ENCODE measurements around the gene ITIH3. TPM values are rescaled to one million over a fixed set of nuclear protein-coding genes. Genes with fewer than 3 reads are reported as not detected.

The ITIH3 gene
- total RNA-seq, 1 experiment from 2014 or later = 0.67 TPM

DNA sequence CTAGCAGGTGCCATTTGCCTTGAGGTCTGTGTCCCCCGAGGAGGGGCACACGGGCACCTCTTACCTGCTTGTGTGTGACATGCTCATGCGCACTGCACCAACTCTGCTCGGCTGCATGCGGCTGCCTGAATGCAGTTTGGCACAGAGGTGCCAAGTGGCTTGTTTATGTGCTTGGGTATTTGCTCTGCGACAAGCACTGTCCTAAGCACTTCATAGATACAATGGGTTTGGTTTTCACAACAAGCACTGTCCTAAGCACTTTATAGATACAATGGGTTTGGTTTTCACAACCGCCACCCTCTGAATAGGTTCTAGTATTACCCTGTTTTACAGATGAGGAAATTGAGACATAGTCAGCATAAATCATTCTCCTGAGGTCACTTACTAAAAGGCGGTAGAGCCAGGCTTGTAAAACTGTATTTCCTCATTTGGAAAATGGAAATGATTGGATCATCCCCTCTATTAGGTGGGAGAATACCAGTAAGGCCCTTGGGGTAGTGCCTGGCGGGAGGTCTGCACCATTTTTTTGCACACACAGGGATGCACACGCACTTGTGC, 35.4 kb downstream of the ITIH3 start:
- Histone ChIP-seq H3K4me3 (ENCODE audit: low read depth in 2 of 2, low read length in 2 of 2) (no peak overlapping the region), H3K9me3 (ENCODE audit: control insufficient read depth, insufficient read depth, low read depth, low read length) (no peaks in the 10 kb centered on the region), H3K4me1 (ENCODE audit: control insufficient read depth, insufficient read depth, low read length) (peaks cover 6% of the 10 kb centered on the region), H3K27me3 (ENCODE audit: control insufficient read depth, insufficient read depth, low read length) (no peaks in the 10 kb centered on the region), H3K27ac (ENCODE audit: low read length) (no peak overlapping the region), H3K36me3 (ENCODE audit: control insufficient read depth, insufficient read depth, low read length) (no peaks in the 10 kb centered on the region)
- intact Hi-C loops (cut with micrococcal nuclease; ENCODE audit: unreplicated experiment) = loop anchor here (10.0 kb wide), 1 partner anchor 85 kb away; no protein-coding TSS in a partner anchor
- ATAC-seq (no peak), DNase-seq (ENCODE audit: low read depth, low spot score) (no peak)
- no peak for TF ChIP-seq TCF7L2 (IDR thresholded peaks at IDR 0.05; ENCODE audit: low read depth, low read length)
- no TSS peak for BruUV-seq (replicated peaks)
- CTCF ChIA-PET = no interaction called here
- POLR2A ChIA-PET = no interaction called here
- in situ Hi-C loops (cut with HindIII; ENCODE audit: low pct_unique_long_range_greater_than_20kb, low sequenced_read_pairs) = no loop called here

DNA sequence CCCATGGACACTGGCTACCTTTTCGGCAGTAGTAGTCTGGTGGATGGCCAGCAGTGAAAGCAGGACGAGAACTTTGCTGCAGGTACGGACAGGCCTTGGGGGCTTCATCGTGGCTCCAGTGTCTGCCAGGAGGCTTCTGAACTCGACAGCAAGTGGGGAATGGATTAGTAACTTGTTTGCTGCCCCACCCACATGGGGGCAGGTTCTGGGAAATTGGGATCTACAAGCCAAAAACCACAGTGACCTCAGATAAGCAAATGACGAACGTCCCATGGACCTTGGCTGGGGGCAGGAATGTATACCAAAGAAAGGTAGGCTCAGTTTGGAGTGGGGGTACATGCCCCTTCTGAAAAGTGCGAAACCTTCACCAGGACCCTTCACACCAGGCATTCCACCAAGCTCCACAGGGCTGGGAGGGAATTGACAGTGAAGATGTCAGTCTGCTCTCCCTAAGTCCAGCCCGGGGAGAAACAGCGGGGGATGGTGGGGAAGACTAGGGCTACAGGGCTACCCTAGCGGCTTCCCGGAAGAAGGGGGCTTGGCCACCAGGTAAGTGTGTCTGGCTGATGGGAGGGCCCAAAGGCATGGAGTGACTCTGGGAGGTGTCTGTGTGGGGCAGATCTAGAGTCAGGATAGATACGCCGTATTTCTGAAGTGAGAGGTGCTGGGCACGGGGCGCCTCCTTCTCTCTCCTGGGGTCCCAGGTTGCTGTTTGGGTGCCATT, 36.1 kb downstream of the ITIH3 start, which contains the start of gene ITIH4:
Gene ITIH4 (minus strand): TSS at position 138 of the 724 bp plus-strand sequence. CDS start 30 bp downstream, at position 108.
- TF ChIP-seq, protein P1, sequence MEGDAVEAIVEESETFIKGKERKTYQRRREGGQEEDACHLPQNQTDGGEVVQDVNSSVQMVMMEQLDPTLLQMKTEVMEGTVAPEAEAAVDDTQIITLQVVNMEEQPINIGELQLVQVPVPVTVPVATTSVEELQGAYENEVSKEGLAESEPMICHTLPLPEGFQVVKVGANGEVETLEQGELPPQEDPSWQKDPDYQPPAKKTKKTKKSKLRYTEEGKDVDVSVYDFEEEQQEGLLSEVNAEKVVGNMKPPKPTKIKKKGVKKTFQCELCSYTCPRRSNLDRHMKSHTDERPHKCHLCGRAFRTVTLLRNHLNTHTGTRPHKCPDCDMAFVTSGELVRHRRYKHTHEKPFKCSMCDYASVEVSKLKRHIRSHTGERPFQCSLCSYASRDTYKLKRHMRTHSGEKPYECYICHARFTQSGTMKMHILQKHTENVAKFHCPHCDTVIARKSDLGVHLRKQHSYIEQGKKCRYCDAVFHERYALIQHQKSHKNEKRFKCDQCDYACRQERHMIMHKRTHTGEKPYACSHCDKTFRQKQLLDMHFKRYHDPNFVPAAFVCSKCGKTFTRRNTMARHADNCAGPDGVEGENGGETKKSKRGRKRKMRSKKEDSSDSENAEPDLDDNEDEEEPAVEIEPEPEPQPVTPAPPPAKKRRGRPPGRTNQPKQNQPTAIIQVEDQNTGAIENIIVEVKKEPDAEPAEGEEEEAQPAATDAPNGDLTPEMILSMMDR (IDR thresholded peaks at IDR 0.05) = no peak
- TF ChIP-seq POLR2AphosphoS5 (IDR thresholded peaks at IDR 0.05; ENCODE audit: low read depth, low read length) = no peak
- TF ChIP-seq SIN3A (IDR thresholded peaks at IDR 0.05; ENCODE audit: borderline replicate concordance, insufficient read depth, low read depth, low read length) = no peak
- H3K9me3 ChIP-seq (ENCODE audit: control insufficient read depth, insufficient read depth, low read depth, low read length) = no peaks in the 10 kb centered on the region
- ChIA-PET POLR2A (no interaction called here), CTCF (no interaction called here)
- no peak within 1 kb of the TSS for H3K4me3 ChIP-seq (ENCODE audit: low read depth in 2 of 2, low read length in 2 of 2)
- no peak for DNase-seq (ENCODE audit: low read depth, low spot score)
- no peaks in the 10 kb centered on the region for H3K36me3 ChIP-seq (ENCODE audit: control insufficient read depth, insufficient read depth, low read length)
- H3K4me1 ChIP-seq (ENCODE audit: control insufficient read depth, insufficient read depth, low read length) = peaks cover 6% of the 10 kb centered on the region
- intact Hi-C loops (cut with micrococcal nuclease; ENCODE audit: unreplicated experiment) = no loop called here
- no peaks in the 10 kb centered on the region for H3K27me3 ChIP-seq (ENCODE audit: control insufficient read depth, insufficient read depth, low read length)
- BruUV-seq (replicated peaks) = no TSS peak
- H3K27ac ChIP-seq (ENCODE audit: low read length) = no peak within 1 kb of the TSS
- no peak for ATAC-seq
- in situ Hi-C loops (cut with HindIII; ENCODE audit: low pct_unique_long_range_greater_than_20kb, low sequenced_read_pairs) = no loop called here

DNA sequence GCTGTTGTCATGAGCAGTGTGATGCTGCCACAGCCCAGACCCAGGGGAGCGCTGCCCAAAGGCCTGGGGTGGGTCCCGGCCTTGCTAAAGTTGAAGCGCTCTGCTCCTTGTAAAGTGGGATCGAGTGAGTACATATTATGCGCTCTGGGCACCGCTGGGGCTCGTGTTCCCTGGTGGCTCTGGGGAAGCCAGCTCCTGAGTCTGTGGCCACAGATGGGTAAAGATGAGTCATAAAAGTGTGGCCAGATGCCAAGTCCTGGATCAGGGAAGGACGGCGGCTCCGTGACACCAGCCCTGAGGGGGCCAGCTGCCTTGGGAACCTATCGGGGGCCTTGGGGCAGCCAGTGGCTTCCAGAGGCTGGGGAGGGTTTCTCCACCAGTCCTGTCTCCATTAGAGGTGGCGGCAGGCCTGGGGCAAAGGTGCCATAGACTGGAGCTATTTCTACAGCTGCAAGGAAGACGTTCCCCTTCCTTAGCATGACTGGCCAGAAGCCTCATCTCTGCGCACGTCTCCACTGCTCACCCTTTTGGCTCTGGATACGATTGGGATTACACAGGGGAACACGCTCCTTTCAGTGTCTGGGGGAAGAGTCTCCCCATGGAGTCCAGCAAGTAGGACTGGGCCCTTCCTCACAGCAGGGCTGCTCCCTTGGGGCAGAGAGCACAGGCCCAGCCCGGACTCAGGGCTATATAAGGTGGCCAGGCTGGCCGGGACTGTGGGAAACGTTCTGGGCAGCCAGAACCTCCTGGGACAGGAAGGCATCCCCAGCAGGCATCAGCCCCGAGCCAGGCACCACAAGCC, 37.1 kb downstream of the ITIH3 start:
- in situ Hi-C loops (cut with HindIII; ENCODE audit: low pct_unique_long_range_greater_than_20kb, low sequenced_read_pairs) = no loop called here
- Histone ChIP-seq H3K9me3 (ENCODE audit: control insufficient read depth, insufficient read depth, low read depth, low read length) (no peaks in the 10 kb centered on the region), H3K4me1 (ENCODE audit: control insufficient read depth, insufficient read depth, low read length) (peaks cover 6% of the 10 kb centered on the region), H3K27me3 (ENCODE audit: control insufficient read depth, insufficient read depth, low read length) (no peaks in the 10 kb centered on the region), H3K4me3 (ENCODE audit: low read depth in 2 of 2, low read length in 2 of 2) (no peak overlapping the region), H3K27ac (ENCODE audit: low read length) (no peak overlapping the region), H3K36me3 (ENCODE audit: control insufficient read depth, insufficient read depth, low read length) (no peaks in the 10 kb centered on the region)
- ATAC-seq (peak; percentile 76), DNase-seq (ENCODE audit: low read depth, low spot score) (no peak)
- TF ChIP-seq POLR2AphosphoS5 (IDR thresholded peaks at IDR 0.05; ENCODE audit: low read depth, low read length) (no peak), SIN3A (IDR thresholded peaks at IDR 0.05; ENCODE audit: borderline replicate concordance, insufficient read depth, low read depth, low read length) (no peak), TCF7L2 (IDR thresholded peaks at IDR 0.05; ENCODE audit: low read depth, low read length) (no peak)
- TF ChIP-seq, protein P2, sequence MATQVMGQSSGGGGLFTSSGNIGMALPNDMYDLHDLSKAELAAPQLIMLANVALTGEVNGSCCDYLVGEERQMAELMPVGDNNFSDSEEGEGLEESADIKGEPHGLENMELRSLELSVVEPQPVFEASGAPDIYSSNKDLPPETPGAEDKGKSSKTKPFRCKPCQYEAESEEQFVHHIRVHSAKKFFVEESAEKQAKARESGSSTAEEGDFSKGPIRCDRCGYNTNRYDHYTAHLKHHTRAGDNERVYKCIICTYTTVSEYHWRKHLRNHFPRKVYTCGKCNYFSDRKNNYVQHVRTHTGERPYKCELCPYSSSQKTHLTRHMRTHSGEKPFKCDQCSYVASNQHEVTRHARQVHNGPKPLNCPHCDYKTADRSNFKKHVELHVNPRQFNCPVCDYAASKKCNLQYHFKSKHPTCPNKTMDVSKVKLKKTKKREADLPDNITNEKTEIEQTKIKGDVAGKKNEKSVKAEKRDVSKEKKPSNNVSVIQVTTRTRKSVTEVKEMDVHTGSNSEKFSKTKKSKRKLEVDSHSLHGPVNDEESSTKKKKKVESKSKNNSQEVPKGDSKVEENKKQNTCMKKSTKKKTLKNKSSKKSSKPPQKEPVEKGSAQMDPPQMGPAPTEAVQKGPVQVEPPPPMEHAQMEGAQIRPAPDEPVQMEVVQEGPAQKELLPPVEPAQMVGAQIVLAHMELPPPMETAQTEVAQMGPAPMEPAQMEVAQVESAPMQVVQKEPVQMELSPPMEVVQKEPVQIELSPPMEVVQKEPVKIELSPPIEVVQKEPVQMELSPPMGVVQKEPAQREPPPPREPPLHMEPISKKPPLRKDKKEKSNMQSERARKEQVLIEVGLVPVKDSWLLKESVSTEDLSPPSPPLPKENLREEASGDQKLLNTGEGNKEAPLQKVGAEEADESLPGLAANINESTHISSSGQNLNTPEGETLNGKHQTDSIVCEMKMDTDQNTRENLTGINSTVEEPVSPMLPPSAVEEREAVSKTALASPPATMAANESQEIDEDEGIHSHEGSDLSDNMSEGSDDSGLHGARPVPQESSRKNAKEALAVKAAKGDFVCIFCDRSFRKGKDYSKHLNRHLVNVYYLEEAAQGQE (IDR thresholded peaks at IDR 0.05; ENCODE audit: insufficient read depth in 1 of 2, low read depth in 2 of 2, low read length in 1 of 2) = no peak
- TF ChIP-seq, protein P1 (IDR thresholded peaks at IDR 0.05) = no peak
- intact Hi-C loops (cut with micrococcal nuclease; ENCODE audit: unreplicated experiment) = no loop called here
- CTCF ChIA-PET = no interaction called here
- no TSS peak for BruUV-seq (replicated peaks)
- POLR2A ChIA-PET = no interaction called here
